ENCODE results near the gene MRPS2. TPM values are rescaled to one million over a fixed set of nuclear protein-coding genes. Genes with fewer than 3 reads are reported as not detected.

MRPS2 gene
- total and polyA plus RNA-seq, 10 of the 15 experiments (the other 5 are each of a cell fraction or from before 2014, with no cell fraction given), result 3.3 to 103 (median 69.5) TPM

GRCh38 chr9:135536216-135536615 is 35.7 kb downstream of the MRPS2 start:
- DNase-seq (ENCODE audit: low read depth, low spot score) (no peak), ATAC-seq (no peak), FAIRE-seq (no peak)
- ChIA-PET RAD21 (ENCODE audit: unreplicated experiment) (no interaction called here), SMC1A (ENCODE audit: uncharacterized antibody, unreplicated experiment) (no interaction called here), POLR2A (no interaction called here), CTCF (no interaction called here)
- Histone ChIP-seq H4K20me1 (ENCODE audit: control insufficient read depth, insufficient read depth) (no peaks in the 10 kb centered on the region), H3K27ac (ENCODE audit: control insufficient read depth, insufficient read depth) (no peak overlapping the region), H3K79me2 (ENCODE audit: control insufficient read depth, insufficient read depth, low read length) (no peaks in the 10 kb centered on the region), H3K9ac (ENCODE audit: control insufficient read depth, insufficient read depth, low read length) (no peak overlapping the region), H3K4me2 (ENCODE audit: control insufficient read depth, insufficient read depth) (no peak overlapping the region), H3K36me3 (ENCODE audit: control insufficient read depth in 2 of 2, insufficient read depth in 2 of 2, low read length in 1 of 2) (no peaks in the 10 kb centered on the region), H3K27me3 (replicated peaks in 1 of 2; ENCODE audit: control insufficient read depth in 2 of 2, insufficient read depth in 2 of 2, low read length in 1 of 2) (peaks cover 0 to 1% of the 10 kb centered on the region in 2 experiments; a peak in 1 of 4 replicates), H3K4me1 (ENCODE audit: control insufficient read depth, insufficient read depth, low read length) (no peaks in the 10 kb centered on the region), H2AFZ (ENCODE audit: control insufficient read depth, low read depth, low read length) (no peak overlapping the region), H3K9me3 (replicated peaks; ENCODE audit: control insufficient read depth, insufficient read depth, low read length) (no peaks in the 10 kb centered on the region), H3K4me3 (no peak overlapping the region)
- whole genome bisulfite sequencing (ENCODE audit: insufficient coverage, insufficient replicate concordance, low lambda C conversion rate, missing lambda C conversion rate), result 28% methylated on average over 8 of the region's 8 CpGs
- TF ChIP-seq ZNF687 (IDR thresholded peaks at IDR 0.05), result no peak
- TF ChIP-seq HDAC2 (IDR thresholded peaks at IDR 0.05), result no peak
- TF ChIP-seq NR2C2 (IDR thresholded peaks at IDR 0.05; ENCODE audit: borderline replicate concordance, control insufficient read depth, insufficient read length, low read depth), result no peak
- no peak for TF ChIP-seq MTA2 (IDR thresholded peaks at IDR 0.05; ENCODE audit: low read depth)
- TF ChIP-seq, protein P1, sequence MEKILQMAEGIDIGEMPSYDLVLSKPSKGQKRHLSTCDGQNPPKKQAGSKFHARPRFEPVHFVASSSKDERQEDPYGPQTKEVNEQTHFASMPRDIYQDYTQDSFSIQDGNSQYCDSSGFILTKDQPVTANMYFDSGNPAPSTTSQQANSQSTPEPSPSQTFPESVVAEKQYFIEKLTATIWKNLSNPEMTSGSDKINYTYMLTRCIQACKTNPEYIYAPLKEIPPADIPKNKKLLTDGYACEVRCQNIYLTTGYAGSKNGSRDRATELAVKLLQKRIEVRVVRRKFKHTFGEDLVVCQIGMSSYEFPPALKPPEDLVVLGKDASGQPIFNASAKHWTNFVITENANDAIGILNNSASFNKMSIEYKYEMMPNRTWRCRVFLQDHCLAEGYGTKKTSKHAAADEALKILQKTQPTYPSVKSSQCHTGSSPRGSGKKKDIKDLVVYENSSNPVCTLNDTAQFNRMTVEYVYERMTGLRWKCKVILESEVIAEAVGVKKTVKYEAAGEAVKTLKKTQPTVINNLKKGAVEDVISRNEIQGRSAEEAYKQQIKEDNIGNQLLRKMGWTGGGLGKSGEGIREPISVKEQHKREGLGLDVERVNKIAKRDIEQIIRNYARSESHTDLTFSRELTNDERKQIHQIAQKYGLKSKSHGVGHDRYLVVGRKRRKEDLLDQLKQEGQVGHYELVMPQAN (conservative IDR thresholded peaks at IDR 0.05), result no peak
- TF ChIP-seq HDGF (IDR thresholded peaks at IDR 0.05), result no peak
- no peak for TF ChIP-seq BACH1 (IDR thresholded peaks at IDR 0.05; ENCODE audit: borderline replicate concordance)
- TF ChIP-seq SP1 (IDR thresholded peaks at IDR 0.05; ENCODE audit: low read depth, low read length), result no peak
- TF ChIP-seq, protein P2, sequence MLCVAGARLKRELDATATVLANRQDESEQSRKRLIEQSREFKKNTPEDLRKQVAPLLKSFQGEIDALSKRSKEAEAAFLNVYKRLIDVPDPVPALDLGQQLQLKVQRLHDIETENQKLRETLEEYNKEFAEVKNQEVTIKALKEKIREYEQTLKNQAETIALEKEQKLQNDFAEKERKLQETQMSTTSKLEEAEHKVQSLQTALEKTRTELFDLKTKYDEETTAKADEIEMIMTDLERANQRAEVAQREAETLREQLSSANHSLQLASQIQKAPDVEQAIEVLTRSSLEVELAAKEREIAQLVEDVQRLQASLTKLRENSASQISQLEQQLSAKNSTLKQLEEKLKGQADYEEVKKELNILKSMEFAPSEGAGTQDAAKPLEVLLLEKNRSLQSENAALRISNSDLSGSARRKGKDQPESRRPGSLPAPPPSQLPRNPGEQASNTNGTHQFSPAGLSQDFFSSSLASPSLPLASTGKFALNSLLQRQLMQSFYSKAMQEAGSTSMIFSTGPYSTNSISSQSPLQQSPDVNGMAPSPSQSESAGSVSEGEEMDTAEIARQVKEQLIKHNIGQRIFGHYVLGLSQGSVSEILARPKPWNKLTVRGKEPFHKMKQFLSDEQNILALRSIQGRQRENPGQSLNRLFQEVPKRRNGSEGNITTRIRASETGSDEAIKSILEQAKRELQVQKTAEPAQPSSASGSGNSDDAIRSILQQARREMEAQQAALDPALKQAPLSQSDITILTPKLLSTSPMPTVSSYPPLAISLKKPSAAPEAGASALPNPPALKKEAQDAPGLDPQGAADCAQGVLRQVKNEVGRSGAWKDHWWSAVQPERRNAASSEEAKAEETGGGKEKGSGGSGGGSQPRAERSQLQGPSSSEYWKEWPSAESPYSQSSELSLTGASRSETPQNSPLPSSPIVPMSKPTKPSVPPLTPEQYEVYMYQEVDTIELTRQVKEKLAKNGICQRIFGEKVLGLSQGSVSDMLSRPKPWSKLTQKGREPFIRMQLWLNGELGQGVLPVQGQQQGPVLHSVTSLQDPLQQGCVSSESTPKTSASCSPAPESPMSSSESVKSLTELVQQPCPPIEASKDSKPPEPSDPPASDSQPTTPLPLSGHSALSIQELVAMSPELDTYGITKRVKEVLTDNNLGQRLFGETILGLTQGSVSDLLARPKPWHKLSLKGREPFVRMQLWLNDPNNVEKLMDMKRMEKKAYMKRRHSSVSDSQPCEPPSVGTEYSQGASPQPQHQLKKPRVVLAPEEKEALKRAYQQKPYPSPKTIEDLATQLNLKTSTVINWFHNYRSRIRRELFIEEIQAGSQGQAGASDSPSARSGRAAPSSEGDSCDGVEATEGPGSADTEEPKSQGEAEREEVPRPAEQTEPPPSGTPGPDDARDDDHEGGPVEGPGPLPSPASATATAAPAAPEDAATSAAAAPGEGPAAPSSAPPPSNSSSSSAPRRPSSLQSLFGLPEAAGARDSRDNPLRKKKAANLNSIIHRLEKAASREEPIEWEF (IDR thresholded peaks at IDR 0.05; ENCODE audit: insufficient replicate concordance, low read depth, low read length), result no peak
- TF ChIP-seq ZNF384 (IDR thresholded peaks at IDR 0.05; ENCODE audit: borderline replicate concordance, low read depth, low read length), result no peak
- no peak for TF ChIP-seq ZNF622 (IDR thresholded peaks at IDR 0.05)
- no peak for TF ChIP-seq ETV6 (conservative IDR thresholded peaks at IDR 0.05 in 1 of 2, IDR thresholded peaks at IDR 0.05 in 1 of 2; ENCODE audit: borderline replicate concordance in 1 of 2, low read depth in 1 of 2)
- no peak for TF ChIP-seq RCOR1 (conservative IDR thresholded peaks at IDR 0.05; ENCODE audit: low read depth, low read length)
- BruUV-seq (replicated peaks), result no TSS peak
- in situ Hi-C loops (cut with MboI) (no loop called here), intact Hi-C loops (cut with micrococcal nuclease; ENCODE audit: unreplicated experiment) (no loop called here)

All from GM12878 (cell line).